ENCODE measurements around the gene ST8SIA6. TPM values are rescaled to one million over a fixed set of nuclear protein-coding genes. Genes with fewer than 3 reads are reported as not detected.

ST8SIA6 gene
- total RNA-seq, 1 experiment from 2014 or later = 1.3 TPM

DNA sequence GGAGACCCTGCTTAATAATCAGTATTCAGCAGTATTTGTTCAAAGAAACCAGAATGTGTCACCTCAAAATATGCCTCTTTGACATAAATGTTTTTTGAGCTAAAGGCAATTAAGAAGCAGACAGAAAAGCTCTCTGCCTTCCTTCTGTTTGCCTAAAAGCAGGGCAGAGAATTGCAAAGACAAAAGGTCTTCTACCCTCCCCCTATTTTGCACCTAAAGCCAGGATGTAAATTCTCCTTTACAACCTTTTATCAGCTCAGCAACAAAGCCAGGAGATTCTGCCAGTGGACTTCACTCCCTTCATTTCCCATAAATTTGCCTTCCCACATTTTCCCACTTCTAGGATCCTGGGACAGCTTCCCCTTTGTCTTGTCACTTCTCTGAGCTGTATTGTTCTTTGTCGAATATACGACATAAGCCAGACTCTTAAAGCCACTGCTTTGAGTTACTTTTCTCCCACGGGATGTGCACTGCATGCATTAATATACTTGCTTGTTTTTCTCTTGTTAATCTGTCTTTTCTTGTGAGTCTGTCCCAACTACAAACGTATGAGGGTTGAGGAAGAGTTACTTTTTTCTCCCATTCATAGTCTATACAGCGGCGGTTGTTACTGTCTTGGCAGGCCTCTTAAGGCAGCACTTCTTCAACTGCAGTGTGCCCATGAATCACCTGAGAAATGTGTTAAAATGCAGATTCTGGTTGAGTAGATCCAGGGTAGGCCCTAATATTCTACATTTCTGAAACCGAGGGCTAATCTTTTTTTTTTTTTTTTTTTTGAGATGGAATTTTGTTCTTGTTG, 48.2 kb downstream of the ST8SIA6 start:
- intact Hi-C loops (cut with micrococcal nuclease) = loop anchor here (5.0 kb wide), 1 partner anchor 104 kb away; no protein-coding TSS in a partner anchor
- POLR2A ChIA-PET = no interaction called here

More for the DNA sequence above, 48.2 kb downstream of the ST8SIA6 start:
- no peaks in the 10 kb centered on the region for H4K20me1 ChIP-seq (ENCODE audit: insufficient read depth)
- H3K9ac ChIP-seq (ENCODE audit: low read length) = no peak overlapping the region
- no peak overlapping the region for H3K4me3 ChIP-seq (replicated peaks in 1 of 2; ENCODE audit: low read depth in 1 of 2, low read length in 2 of 2)
- H3K27ac ChIP-seq (ENCODE audit: low read depth, low read length) = no peak overlapping the region
- RAD21 ChIA-PET (ENCODE audit: low non-redundant PET in 1 of 2, low total read pairs in 2 of 2, uncharacterized antibody in 2 of 2, unreplicated experiment in 2 of 2) = no interaction called here
- TF ChIP-seq, protein P1, sequence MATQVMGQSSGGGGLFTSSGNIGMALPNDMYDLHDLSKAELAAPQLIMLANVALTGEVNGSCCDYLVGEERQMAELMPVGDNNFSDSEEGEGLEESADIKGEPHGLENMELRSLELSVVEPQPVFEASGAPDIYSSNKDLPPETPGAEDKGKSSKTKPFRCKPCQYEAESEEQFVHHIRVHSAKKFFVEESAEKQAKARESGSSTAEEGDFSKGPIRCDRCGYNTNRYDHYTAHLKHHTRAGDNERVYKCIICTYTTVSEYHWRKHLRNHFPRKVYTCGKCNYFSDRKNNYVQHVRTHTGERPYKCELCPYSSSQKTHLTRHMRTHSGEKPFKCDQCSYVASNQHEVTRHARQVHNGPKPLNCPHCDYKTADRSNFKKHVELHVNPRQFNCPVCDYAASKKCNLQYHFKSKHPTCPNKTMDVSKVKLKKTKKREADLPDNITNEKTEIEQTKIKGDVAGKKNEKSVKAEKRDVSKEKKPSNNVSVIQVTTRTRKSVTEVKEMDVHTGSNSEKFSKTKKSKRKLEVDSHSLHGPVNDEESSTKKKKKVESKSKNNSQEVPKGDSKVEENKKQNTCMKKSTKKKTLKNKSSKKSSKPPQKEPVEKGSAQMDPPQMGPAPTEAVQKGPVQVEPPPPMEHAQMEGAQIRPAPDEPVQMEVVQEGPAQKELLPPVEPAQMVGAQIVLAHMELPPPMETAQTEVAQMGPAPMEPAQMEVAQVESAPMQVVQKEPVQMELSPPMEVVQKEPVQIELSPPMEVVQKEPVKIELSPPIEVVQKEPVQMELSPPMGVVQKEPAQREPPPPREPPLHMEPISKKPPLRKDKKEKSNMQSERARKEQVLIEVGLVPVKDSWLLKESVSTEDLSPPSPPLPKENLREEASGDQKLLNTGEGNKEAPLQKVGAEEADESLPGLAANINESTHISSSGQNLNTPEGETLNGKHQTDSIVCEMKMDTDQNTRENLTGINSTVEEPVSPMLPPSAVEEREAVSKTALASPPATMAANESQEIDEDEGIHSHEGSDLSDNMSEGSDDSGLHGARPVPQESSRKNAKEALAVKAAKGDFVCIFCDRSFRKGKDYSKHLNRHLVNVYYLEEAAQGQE (IDR thresholded peaks at IDR 0.05; ENCODE audit: low read depth) = no peak
- TF ChIP-seq TCF7L2 (IDR thresholded peaks at IDR 0.05; ENCODE audit: borderline replicate concordance, extremely low read depth, insufficient read depth, insufficient read length) (no peak), POLR2AphosphoS5 (IDR thresholded peaks at IDR 0.05; ENCODE audit: low read depth, low read length) (no peak), ELF1 (IDR thresholded peaks at IDR 0.05; ENCODE audit: borderline replicate concordance, low read depth) (no peak), SIN3A (IDR thresholded peaks at IDR 0.05; ENCODE audit: low read depth) (no peak), RAD21 (IDR thresholded peaks at IDR 0.05; ENCODE audit: low read depth) (no peak), CTCF (IDR thresholded peaks at IDR 0.05 in 2 of 3, conservative IDR thresholded peaks at IDR 0.05 in 1 of 3; ENCODE audit: borderline replicate concordance in 1 of 3, insufficient read depth in 1 of 3, low read depth in 2 of 3, low read length in 2 of 3) (no peak), CBX3 (IDR thresholded peaks at IDR 0.05; ENCODE audit: low read depth) (no peak), EZH2 (IDR thresholded peaks at IDR 0.05) (no peak), FOSL1 (IDR thresholded peaks at IDR 0.05; ENCODE audit: low read depth) (no peak)
- TF ChIP-seq, protein P2, sequence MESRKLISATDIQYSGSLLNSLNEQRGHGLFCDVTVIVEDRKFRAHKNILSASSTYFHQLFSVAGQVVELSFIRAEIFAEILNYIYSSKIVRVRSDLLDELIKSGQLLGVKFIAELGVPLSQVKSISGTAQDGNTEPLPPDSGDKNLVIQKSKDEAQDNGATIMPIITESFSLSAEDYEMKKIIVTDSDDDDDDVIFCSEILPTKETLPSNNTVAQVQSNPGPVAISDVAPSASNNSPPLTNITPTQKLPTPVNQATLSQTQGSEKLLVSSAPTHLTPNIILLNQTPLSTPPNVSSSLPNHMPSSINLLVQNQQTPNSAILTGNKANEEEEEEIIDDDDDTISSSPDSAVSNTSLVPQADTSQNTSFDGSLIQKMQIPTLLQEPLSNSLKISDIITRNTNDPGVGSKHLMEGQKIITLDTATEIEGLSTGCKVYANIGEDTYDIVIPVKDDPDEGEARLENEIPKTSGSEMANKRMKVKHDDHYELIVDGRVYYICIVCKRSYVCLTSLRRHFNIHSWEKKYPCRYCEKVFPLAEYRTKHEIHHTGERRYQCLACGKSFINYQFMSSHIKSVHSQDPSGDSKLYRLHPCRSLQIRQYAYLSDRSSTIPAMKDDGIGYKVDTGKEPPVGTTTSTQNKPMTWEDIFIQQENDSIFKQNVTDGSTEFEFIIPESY (IDR thresholded peaks at IDR 0.05; ENCODE audit: extremely low read depth, insufficient replicate concordance, low read length) = no peak
- no peaks in the 10 kb centered on the region for H3K36me3 ChIP-seq (ENCODE audit: control insufficient read depth in 1 of 2, insufficient read depth in 2 of 2, low read length in 2 of 2)
- H3K4me2 ChIP-seq (ENCODE audit: low read length) = no peak overlapping the region
- H2AFZ ChIP-seq (ENCODE audit: low read depth, low read length, poor library complexity, severe bottlenecking) = no peak overlapping the region
- H3K79me2 ChIP-seq (ENCODE audit: insufficient read depth, low read length) = no peaks in the 10 kb centered on the region
- no peaks in the 10 kb centered on the region for H3K9me2 ChIP-seq (ENCODE audit: insufficient read depth)
- CTCF ChIA-PET = no interaction called here
- DNase-seq (ENCODE audit: low read depth, low spot score) = no peak
- no peaks in the 10 kb centered on the region for H3K9me3 ChIP-seq (ENCODE audit: control insufficient read depth in 1 of 2, insufficient read depth in 1 of 2, low read depth in 1 of 2, low read length in 2 of 2)
- no TSS peak for BruUV-seq (replicated peaks)
- ATAC-seq = no peak
- no peaks in the 10 kb centered on the region for H3K4me1 ChIP-seq (ENCODE audit: control insufficient read depth in 1 of 2, insufficient read depth in 2 of 2, low read length in 2 of 2)
- no peaks in the 10 kb centered on the region for H3K27me3 ChIP-seq (ENCODE audit: insufficient read depth, low read length)

All from HCT116 (cell line).